Lung (tissue), 12 donors: ENCODE data around the gene COL6A1. TPM values are rescaled to one million over a fixed set of nuclear protein-coding genes. Genes with fewer than 3 reads are reported as not detected.

Experiments
- ATAC-seq: fragments of 200-7000 bp; cut with Tn5 transposase; one replicate; pipeline ENCODE4 v1.9.1; 2020; ENCODE audit warnings: moderate number of reproducible peaks; ENCODE audit not compliant: insufficient read depth, low FRiP score
- DNase-seq, 3 donors: peaks; one replicate each; pipeline ENCODE4 v3.0.0-alpha.2; 2013 to 2017
- H3K27ac ChIP-seq, 2 donors: one replicate each; pipeline ENCODE4 v1.5.1; 2013; ENCODE audit warnings: mild to moderate bottlenecking in 2 of 2, moderate library complexity in 2 of 2, control low read depth in 1 of 2, inconsistent platforms in 1 of 2, low read depth in 1 of 2, low read length in 1 of 2
- H3K27me3 ChIP-seq, 3 donors: one replicate each; pipeline ENCODE4 v1.5.1; 2013; ENCODE audit warnings: low read length in 2 of 3; ENCODE audit not compliant: control insufficient read depth in 3 of 3, insufficient read depth in 3 of 3
- H3K36me3 ChIP-seq, 4 donors: one replicate each; pipeline ENCODE4 v1.5.1; 2013; ENCODE audit warnings: low read length in 4 of 4, mild to moderate bottlenecking in 1 of 4, moderate library complexity in 1 of 4; ENCODE audit not compliant: control insufficient read depth in 4 of 4, insufficient read depth in 4 of 4
- H3K4me1 ChIP-seq, 5 donors: one replicate each; pipeline ENCODE4 v1.5.1; 2013; ENCODE audit warnings: low read length in 5 of 5, mild to moderate bottlenecking in 2 of 5, moderate library complexity in 1 of 5; ENCODE audit not compliant: control insufficient read depth in 5 of 5, insufficient read depth in 5 of 5
- H3K4me3 ChIP-seq: one replicate; pipeline ENCODE4 v1.5.1; 2013; ENCODE audit warnings: mild to moderate bottlenecking, control low read depth, moderate library complexity
- H3K9ac ChIP-seq, 2 donors: one replicate each; pipeline ENCODE4 v1.5.1; 2013; ENCODE audit warnings: low read length in 2 of 2, control low read depth in 1 of 2; ENCODE audit not compliant: insufficient read depth in 1 of 2
- H3K9me3 ChIP-seq, 4 donors: one replicate each; pipeline ENCODE4 v1.5.1; 2013; ENCODE audit warnings: low read length in 3 of 4, mild to moderate bottlenecking in 1 of 4, moderate library complexity in 1 of 4; ENCODE audit not compliant: control insufficient read depth in 4 of 4, insufficient read depth in 3 of 4
- CTCF ChIP-seq: IDR thresholded peaks from 2 replicates; pipeline ENCODE4 v1.5.1; 2012; ENCODE audit warnings: mild to moderate bottlenecking; ENCODE audit errors: control extremely low read depth, extremely low read depth
- WGBS, 2 donors: extraction: QIAGEN DNeasy Blood & Tissue Kit; methylation state at CpG; one replicate each; pipeline ENCODE4 v1.1.7; 2013; 5-methylcytosine and 5-hydroxymethylcytosine counted together
- polyA plus RNA-seq, 2 donors: library from polyadenylated mRNA; stranded (reverse); fragments of 200-250 nt; gene quantifications; one replicate each; pipeline ENCODE4 v1.2.1, GENCODE V29; 2013
- total RNA-seq, 2 donors: library from RNA; depleted of rRNA in 1 of 2; stranded (reverse); fragments of >200 nt in 1 of 2; gene quantifications; one replicate each; pipeline ENCODE4 v1.2.1, GENCODE V29; 2014 to 2021
- donor health status: control.
- donor health status: control.
- donor health status: Bipolar disorder and iron deficiency.
- donor health status: healthy.
- donor health status: DM: yes; HTN: yes; CAD: no.

The COL6A1 gene
- total and polyA plus RNA-seq, 4 donors: 107 to 399 (median 172) TPM

- 90 to 92% methylated on average over 27 of the region's 27 CpGs for WGBS, 2 donors
- DNase-seq (peak in 1 of 3 donors; percentile 10), ATAC-seq (no peak)
- TF ChIP-seq CTCF: no peak
- Histone ChIP-seq H3K27me3 (no peaks in the 10 kb centered on the region), H3K36me3 (peaks cover 4 to 35% (median 15%) of the 10 kb centered on the region in 4 donors), H3K4me1 (no peaks in the 10 kb centered on the region), H3K27ac (no peak overlapping the region), H3K9me3 (no peaks in the 10 kb centered on the region), H3K4me3 (no peak overlapping the region), H3K9ac (no peak overlapping the region)
Observed at GRCh38 chr21:45996311-45997204, 15.0 kb downstream of the COL6A1 start.

GRCh38 chr21:45997205-45997494 is 15.6 kb downstream of the COL6A1 start:
- no peak for TF ChIP-seq CTCF
- Histone ChIP-seq H3K9ac (no peak overlapping the region), H3K9me3 (no peaks in the 10 kb centered on the region), H3K4me3 (no peak overlapping the region), H3K27me3 (no peaks in the 10 kb centered on the region), H3K4me1 (no peaks in the 10 kb centered on the region), H3K36me3 (peaks cover 4 to 29% (median 16%) of the 10 kb centered on the region in 4 donors), H3K27ac (no peak overlapping the region)
- peak in 1 of 3 donors; percentile 10 for DNase-seq
- ATAC-seq: no peak
- WGBS, 2 donors: 90 to 94% methylated on average over 9 of the region's 9 CpGs

GRCh38 chr21:45997495-45998275 is 16.1 kb downstream of the COL6A1 start:
- H3K27me3 ChIP-seq: no peaks in the 10 kb centered on the region
- DNase-seq (peak in 1 of 3 donors; percentile 8), ATAC-seq (no peak)
- no peak overlapping the region for H3K4me3 ChIP-seq
- no peaks in the 10 kb centered on the region for H3K4me1 ChIP-seq
- H3K9me3 ChIP-seq: no peaks in the 10 kb centered on the region
- H3K27ac ChIP-seq: no peak overlapping the region
- no peak overlapping the region for H3K9ac ChIP-seq
- no peak for TF ChIP-seq CTCF
- H3K36me3 ChIP-seq: peaks cover 4 to 28% (median 14%) of the 10 kb centered on the region in 4 donors
- 95 to 97% methylated on average over 37 to 38 of the region's 38 CpGs for WGBS, 2 donors
